ENCODE results near the gene C3orf22.

Gene C3orf22

DNA sequence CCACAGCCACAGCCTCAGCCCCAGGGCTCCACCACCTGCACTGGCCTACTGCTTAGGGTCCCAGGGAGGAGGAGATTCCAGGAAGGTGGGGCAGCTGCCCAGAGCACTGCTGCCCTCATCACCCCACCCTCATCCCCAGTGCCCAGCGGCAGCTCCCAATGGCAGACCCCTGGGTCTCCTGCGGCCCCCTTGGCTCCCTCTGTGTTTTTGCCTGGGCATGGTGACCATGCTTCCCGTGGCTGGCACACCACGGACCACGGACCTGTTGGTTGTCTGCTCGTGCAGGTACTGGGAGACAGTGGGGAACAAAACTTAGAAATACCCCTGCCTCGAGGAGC is 32.1 kb downstream of the C3orf22 start:
- TF ChIP-seq, protein P1, sequence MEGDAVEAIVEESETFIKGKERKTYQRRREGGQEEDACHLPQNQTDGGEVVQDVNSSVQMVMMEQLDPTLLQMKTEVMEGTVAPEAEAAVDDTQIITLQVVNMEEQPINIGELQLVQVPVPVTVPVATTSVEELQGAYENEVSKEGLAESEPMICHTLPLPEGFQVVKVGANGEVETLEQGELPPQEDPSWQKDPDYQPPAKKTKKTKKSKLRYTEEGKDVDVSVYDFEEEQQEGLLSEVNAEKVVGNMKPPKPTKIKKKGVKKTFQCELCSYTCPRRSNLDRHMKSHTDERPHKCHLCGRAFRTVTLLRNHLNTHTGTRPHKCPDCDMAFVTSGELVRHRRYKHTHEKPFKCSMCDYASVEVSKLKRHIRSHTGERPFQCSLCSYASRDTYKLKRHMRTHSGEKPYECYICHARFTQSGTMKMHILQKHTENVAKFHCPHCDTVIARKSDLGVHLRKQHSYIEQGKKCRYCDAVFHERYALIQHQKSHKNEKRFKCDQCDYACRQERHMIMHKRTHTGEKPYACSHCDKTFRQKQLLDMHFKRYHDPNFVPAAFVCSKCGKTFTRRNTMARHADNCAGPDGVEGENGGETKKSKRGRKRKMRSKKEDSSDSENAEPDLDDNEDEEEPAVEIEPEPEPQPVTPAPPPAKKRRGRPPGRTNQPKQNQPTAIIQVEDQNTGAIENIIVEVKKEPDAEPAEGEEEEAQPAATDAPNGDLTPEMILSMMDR (conservative IDR thresholded peaks at IDR 0.05; ENCODE audit: low read depth, low read length) = no peak
- no peak overlapping the region for H3K4me3 ChIP-seq (ENCODE audit: low read depth, low read length)

DNA sequence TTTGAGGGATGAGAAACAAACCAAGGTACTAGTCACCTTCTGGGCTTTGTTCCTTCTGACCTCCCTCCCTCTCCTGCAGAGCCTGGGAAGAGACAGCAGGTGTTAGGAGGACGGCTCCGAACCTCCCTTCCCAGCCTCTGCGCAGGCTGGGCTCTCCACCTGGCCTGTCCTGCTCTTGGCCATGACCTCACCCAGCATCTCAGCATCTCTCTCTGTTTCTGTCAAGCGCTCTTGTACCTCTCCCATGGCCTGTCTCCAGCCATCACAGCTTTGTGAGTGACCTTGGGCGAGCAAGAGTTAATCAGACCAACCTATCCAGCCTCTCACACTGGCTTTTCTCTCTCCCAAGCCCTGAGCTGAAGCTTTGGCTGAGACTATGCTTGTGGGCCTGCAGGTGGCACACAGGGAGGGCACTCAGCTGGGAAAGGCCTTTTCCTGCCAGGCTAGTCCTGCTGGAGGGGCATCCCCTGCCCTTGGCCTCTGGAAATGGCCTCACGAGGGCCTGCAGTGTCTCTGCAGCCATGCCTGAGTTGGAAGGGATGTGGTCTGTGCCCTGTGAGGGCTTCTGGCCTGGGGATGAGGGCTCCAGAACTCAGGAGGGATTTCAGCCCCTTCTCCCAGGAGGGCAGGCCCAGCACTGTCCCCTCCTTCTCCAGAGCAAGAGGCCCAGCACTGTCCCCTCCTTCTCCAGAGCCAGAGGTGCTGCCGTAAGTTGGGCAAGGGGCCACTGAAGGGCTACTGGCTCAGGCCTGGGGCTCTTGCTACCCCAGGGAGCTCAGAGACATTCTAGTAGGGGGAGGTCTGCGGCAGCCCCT is 32.7 kb downstream of the C3orf22 start:
- TF ChIP-seq, protein P1 (conservative IDR thresholded peaks at IDR 0.05; ENCODE audit: low read depth, low read length) = no peak
- no peak for DNase-seq (ENCODE audit: low read depth)
- H3K4me3 ChIP-seq (ENCODE audit: low read depth, low read length) = no peak overlapping the region

More for the DNA sequence above, 32.1 kb downstream of the C3orf22 start:
- DNase-seq (ENCODE audit: low read depth) = no peak

DNA sequence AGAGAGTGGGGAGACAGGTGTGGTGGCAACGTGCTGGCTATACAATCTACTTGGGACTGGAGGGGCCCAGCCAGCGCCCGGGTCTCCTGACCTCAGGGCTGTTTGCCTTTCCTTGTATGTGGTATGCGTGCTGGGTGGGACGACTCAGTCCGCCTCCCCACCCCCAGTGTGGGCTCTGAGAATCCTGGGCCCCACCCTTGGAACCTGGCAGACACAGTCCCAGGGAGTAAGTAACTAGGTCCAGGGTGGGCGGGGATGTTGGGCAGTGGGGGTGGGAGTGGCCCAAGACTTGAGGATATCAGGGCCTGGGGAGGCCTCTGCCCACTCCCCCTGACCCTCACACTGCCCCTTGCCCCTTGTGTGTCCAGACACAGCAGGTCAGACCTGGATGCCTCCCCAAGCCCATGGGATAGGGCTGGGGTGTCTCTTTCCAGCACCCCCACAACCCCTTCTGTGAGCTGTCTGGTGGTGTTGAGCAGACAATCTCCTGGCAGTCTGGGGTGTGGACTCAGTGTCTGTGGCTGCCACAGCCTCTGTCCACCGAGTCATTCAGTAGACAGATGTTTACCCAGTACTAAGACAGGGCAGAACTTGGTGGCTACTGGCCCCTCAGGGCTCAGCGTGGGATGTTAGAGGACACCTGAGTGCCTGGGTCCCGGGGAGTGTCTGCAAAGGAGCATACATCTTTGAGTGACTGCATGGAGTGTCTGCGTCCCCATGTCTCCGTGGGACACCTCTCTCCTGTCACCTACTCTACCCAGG is 33.5 kb downstream of the C3orf22 start:
- no peak for DNase-seq (ENCODE audit: low read depth)
- H3K4me3 ChIP-seq (ENCODE audit: low read depth, low read length) = no peak overlapping the region
- TF ChIP-seq, protein P1 (conservative IDR thresholded peaks at IDR 0.05; ENCODE audit: low read depth, low read length) = no peak

DNA sequence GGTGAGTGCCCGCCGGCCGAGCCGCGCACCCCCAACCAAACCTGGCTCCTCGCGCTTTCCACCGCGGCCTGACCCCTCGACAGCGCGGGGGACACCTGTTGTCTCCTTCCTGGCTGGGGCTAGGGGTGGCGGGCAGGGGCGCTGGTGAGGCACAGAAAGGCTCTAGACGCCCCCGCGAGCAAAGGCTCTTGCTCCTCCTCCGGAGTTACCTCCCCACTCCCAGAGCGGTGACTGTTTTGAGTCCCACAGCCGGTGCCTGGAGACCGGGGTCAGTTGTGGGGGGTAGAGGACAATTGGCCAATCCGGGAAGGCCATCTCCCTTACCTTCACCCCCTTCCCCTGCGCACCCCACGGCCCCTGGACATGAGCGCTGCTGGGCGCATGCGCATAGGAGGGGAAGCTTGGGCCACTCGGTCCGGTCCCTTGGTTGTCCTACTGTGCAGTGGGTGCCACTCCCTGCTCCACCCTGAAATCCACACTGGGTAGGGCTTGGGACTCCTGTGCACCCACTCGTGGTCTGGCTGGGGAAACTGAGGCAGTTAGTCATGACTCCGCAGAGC is 34.2 kb downstream of the C3orf22 start:
- TF ChIP-seq, protein P1 (conservative IDR thresholded peaks at IDR 0.05; ENCODE audit: low read depth, low read length) = no peak
- no peak for DNase-seq (ENCODE audit: low read depth)
- peak overlapping the region; percentile 26 for H3K4me3 ChIP-seq (ENCODE audit: low read depth, low read length)

DNA sequence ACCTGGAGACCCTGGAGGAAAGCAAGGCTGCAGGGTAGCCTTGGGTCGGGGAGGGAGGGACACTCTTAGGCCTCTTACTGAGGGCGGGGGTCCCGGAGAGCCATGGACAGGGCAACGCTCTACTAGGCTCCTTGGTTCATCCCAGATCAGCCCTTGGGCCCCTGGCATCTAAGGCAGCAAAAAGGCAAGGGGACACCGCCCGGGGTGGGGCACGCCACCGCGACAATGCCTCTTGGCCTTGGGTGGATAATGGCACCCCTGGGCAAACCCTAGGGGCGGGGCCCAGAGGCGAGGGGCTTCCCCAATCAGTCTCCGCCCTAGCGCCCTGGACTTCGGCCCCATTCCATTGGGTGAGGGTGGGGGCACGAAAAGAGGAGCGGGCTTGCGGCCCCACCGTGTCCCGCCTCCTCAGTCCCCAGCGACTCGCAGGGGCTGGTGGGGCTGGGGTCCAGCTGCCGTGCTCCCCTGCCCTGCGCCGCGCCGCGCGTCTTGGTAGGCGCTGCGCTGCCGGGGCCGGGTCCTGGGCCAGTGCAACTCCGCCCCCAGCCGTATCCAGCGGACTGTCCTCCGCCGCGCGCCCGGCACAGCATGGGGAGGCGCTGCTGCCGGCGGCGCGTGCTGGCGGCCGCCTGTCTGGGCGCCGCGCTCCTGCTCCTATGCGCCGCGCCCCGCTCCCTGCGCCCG is 34.8 kb downstream of the C3orf22 start, which contains the start of gene CHST13:
CHST13 (plus strand) TSS at position 411 of the 684 bp plus-strand sequence; CDS start at position 589, 178 bp downstream.
- TF ChIP-seq, protein P1 (conservative IDR thresholded peaks at IDR 0.05; ENCODE audit: low read depth, low read length) = no peak
- DNase-seq (ENCODE audit: low read depth) = peak; percentile 36
- H3K4me3 ChIP-seq (ENCODE audit: low read depth, low read length) = peak within 1 kb of the TSS; percentile 26

DNA sequence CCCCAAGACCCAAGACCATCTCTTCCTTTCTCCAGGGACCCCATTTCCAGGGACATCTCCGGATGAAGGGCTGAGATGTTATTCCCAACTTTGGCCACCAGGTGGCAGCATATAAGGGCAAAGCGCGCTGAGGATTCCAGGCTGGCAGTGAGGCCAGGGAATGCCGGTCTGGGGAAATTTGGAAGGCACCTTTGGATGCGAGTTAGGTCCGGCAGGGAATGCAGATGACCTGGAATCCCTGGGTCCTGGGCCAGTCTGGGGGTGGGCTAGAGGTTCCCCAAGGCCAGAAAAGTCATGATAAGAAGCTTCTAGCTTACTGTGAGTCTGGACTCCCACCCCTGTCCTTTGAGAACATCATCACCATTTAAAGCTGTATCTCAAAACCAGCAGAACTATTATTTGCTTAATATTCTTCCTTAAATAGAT is 36.4 kb downstream of the C3orf22 start:
- DNase-seq (ENCODE audit: low read depth) = peak; percentile 44
- no peak overlapping the region for H3K4me3 ChIP-seq (ENCODE audit: low read depth, low read length)
- TF ChIP-seq, protein P1 (conservative IDR thresholded peaks at IDR 0.05; ENCODE audit: low read depth, low read length) = peak; percentile 90

Data from choroid plexus epithelial cell (primary cell).